ENCODE data around the gene PTPN21. TPM values are rescaled to one million over a fixed set of nuclear protein-coding genes. Genes with fewer than 3 reads are reported as not detected.

PTPN21 gene
- total and polyA plus RNA-seq, 9 of the 15 experiments (the other 6 are each of a cell fraction or from before 2014, with no cell fraction given), result 0.06 to 1.9 (median 0.94) TPM

GRCh38 chr14:88422047-88422446 lies 132.8 kb downstream of the PTPN21 start:
- Histone ChIP-seq H3K79me2 (ENCODE audit: control insufficient read depth, insufficient read depth, low read length) (no peaks in the 10 kb centered on the region), H3K9ac (ENCODE audit: insufficient read depth in 1 of 2, low read depth in 2 of 2, low read length in 2 of 2) (no peak overlapping the region), H3K4me2 (ENCODE audit: insufficient read depth, low read length) (no peak overlapping the region), H2AFZ (ENCODE audit: low read depth, low read length) (no peak overlapping the region), H3K4me3 (no peak overlapping the region), H3K27me3 (ENCODE audit: control insufficient read depth in 2 of 2, insufficient read depth in 2 of 2, low read length in 2 of 2) (no peaks in the 10 kb centered on the region), H3K36me3 (ENCODE audit: control insufficient read depth, insufficient read depth, low read length) (no peaks in the 10 kb centered on the region), H3K4me1 (replicated peaks in 1 of 2; ENCODE audit: control insufficient read depth in 2 of 2, insufficient read depth in 2 of 2, low read length in 2 of 2) (no peaks in the 10 kb centered on the region), H3K27ac (ENCODE audit: extremely low read depth, low read depth, low read length) (no peak overlapping the region), H3K9me1 (ENCODE audit: control insufficient read depth, insufficient read depth, low read length) (no peaks in the 10 kb centered on the region), H4K20me1 (replicated peaks; ENCODE audit: control insufficient read depth, insufficient read depth, low read length) (no peaks in the 10 kb centered on the region), H3K9me3 (replicated peaks; ENCODE audit: control insufficient read depth, insufficient read depth, low read depth, low read length) (no peaks in the 10 kb centered on the region)
- in situ Hi-C loops (cut with MboI) (no loop called here), intact Hi-C loops (cut with micrococcal nuclease) (no loop called here)
- POLR2A ChIA-PET, result no interaction called here
- ATAC-seq (no peak), FAIRE-seq (no peak), DNase-seq (ENCODE audit: extremely low read depth in 1 of 4, low spot score in 3 of 4) (no peak)
- BruUV-seq (replicated peaks), result no TSS peak
- TF ChIP-seq POLR2AphosphoS5 (IDR thresholded peaks at IDR 0.05; ENCODE audit: control insufficient read depth, insufficient read depth, low read depth, low read length), result no peak
- no peak for TF ChIP-seq ZNF699 (CRISPR knock-in tag; IDR thresholded peaks at IDR 0.05; ENCODE audit: insufficient replicate concordance)
- TF ChIP-seq PHF20 (IDR thresholded peaks at IDR 0.05; ENCODE audit: partially characterized antibody), result no peak
- no peak for TF ChIP-seq SAFB2 (IDR thresholded peaks at IDR 0.05; ENCODE audit: borderline replicate concordance, low read depth, low read length, severe bottlenecking)
- no peak for TF ChIP-seq XRCC5 (IDR thresholded peaks at IDR 0.05; ENCODE audit: low read depth, low read length)
- no peak for TF ChIP-seq USF1 (CRISPR knock-in tag; IDR thresholded peaks at IDR 0.05)
- TF ChIP-seq XRCC3 (IDR thresholded peaks at IDR 0.05), result no peak
- no peak for TF ChIP-seq NR2F6 (CRISPR knock-in tag; IDR thresholded peaks at IDR 0.05)
- TF ChIP-seq KDM2B (CRISPR knock-in tag; IDR thresholded peaks at IDR 0.05), result no peak
- TF ChIP-seq SLC30A9 (CRISPR knock-in tag; IDR thresholded peaks at IDR 0.05), result no peak
- no peak for TF ChIP-seq RFX1 (IDR thresholded peaks at IDR 0.05)
- no peak for TF ChIP-seq ZNF75A (CRISPR knock-in tag; IDR thresholded peaks at IDR 0.05)
- TF ChIP-seq CBX8 (IDR thresholded peaks at IDR 0.05; ENCODE audit: borderline replicate concordance, extremely low read depth, low read depth, low read length, poor library complexity, severe bottlenecking), result no peak
- no peak for TF ChIP-seq CAMTA2 (CRISPR knock-in tag; conservative IDR thresholded peaks at IDR 0.05)
- CTCF ChIA-PET (ENCODE audit: low intra/inter-chr PET ratio), result no interaction called here
